Muscle layer of duodenum (tissue), 2 donors: ENCODE data around the gene CREG2.

Source experiments
- H3K27ac ChIP-seq: one replicate; pipeline ENCODE4 v1.7.0; 2013; ENCODE audit warnings: mild to moderate bottlenecking, low read length
- H3K27me3 ChIP-seq: one replicate; pipeline ENCODE4 v1.7.0; 2013; ENCODE audit warnings: low read depth, mild to moderate bottlenecking, control low read depth, low read length
- H3K36me3 ChIP-seq, 2 donors: one replicate each; pipeline ENCODE4 v1.7.0; 2013; ENCODE audit warnings: low read length in 2 of 2, control low read depth in 1 of 2, mild to moderate bottlenecking in 1 of 2; ENCODE audit not compliant: insufficient read depth in 2 of 2, control insufficient read depth in 1 of 2
- H3K4me1 ChIP-seq, 2 donors: one replicate each; pipeline ENCODE4 v1.7.0; 2013; ENCODE audit warnings: low read length in 2 of 2, mild to moderate bottlenecking in 2 of 2, control low read depth in 1 of 2, moderate library complexity in 1 of 2; ENCODE audit not compliant: insufficient read depth in 2 of 2, control insufficient read depth in 1 of 2
- H3K4me3 ChIP-seq, 2 donors: one replicate each; pipeline ENCODE4 v1.7.0; 2013; ENCODE audit warnings: low read length in 2 of 2, low read depth in 1 of 2, mild to moderate bottlenecking in 1 of 2
- H3K9me3 ChIP-seq, 2 donors: one replicate each; pipeline ENCODE4 v1.7.0; 2013; ENCODE audit warnings: low read length in 2 of 2, control low read depth in 1 of 2, mild to moderate bottlenecking in 1 of 2; ENCODE audit not compliant: control insufficient read depth in 1 of 2
- donor health status: healthy.

Gene CREG2

DNA sequence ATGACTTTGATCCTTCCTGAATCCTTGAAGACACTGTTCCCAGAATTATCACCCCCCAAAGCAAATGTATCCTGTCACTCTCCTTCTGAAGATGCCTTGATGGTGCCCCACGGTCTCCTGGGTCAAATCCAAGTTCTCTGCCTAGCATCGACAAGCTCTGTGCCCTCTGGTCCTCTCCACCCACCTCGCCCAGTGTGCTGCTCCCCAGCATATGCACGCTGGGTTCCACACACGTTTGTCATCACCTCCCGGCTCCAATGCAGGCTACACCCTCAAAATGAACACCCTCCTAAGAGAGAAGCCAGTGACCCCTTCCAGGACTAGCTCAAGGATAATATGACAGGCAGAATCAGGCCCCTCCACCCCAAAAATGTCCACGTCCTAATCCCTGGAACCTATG lies 39.5 kb upstream of the CREG2 start:
- H3K9me3 ChIP-seq = no peaks in the 10 kb centered on the region
- no peaks in the 10 kb centered on the region for H3K4me1 ChIP-seq
- H3K27ac ChIP-seq = no peak overlapping the region
- H3K36me3 ChIP-seq = no peaks in the 10 kb centered on the region
- no peak overlapping the region for H3K4me3 ChIP-seq
- H3K27me3 ChIP-seq = no peaks in the 10 kb centered on the region

DNA sequence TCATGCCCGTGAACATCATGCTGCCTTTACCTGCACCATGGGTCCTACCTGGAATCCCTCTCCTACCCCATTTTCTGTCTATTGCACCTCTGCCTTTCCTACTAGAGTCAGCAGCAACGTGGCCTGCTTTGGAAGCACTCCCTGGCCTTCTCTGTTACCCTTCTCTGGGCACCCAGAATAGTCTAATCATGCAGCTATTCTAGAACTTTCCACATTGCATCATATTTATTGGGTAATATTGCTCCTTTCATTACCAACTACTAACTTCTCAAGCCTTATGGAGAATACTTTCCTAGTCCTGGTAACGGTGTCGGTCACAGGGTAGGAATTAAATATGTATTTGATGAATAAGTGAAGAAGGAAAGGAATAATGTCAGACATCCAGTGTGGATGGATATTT lies 33.3 kb upstream of the CREG2 start:
- H3K27ac ChIP-seq = no peak overlapping the region
- H3K9me3 ChIP-seq = no peaks in the 10 kb centered on the region
- H3K4me1 ChIP-seq = no peaks in the 10 kb centered on the region
- H3K36me3 ChIP-seq = no peaks in the 10 kb centered on the region
- no peak overlapping the region for H3K4me3 ChIP-seq
- H3K27me3 ChIP-seq = no peaks in the 10 kb centered on the region

DNA sequence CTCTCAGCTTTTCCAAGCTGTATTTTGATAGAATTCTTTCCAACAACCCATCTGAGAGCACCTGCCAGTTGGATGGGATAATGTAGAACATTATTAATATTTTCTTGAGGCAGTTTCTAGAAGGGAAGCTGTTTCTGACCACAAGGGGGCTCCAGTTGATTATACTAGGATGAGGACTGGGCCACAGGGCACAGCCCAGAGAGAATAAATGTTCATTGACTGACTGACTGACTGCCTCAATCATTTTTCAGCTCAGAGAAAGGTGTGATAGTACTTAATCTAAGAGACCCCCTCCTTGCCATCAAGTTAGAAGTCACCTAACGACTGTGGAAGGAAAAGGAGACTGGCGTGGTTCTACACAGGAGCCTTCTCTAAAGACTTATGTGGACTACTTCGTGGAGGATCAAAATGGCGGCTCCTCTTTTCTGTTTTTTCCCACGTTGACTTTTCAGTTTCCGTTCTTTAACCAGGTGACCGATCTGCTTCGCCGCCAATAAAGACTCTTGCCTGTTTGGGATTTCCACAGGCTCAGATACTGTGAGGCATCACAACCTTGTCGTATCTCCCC lies 31.9 kb upstream of the CREG2 start:
- Histone ChIP-seq H3K9me3 (no peaks in the 10 kb centered on the region), H3K27ac (no peak overlapping the region), H3K4me1 (no peaks in the 10 kb centered on the region), H3K36me3 (no peaks in the 10 kb centered on the region), H3K4me3 (no peak overlapping the region), H3K27me3 (no peaks in the 10 kb centered on the region)

DNA sequence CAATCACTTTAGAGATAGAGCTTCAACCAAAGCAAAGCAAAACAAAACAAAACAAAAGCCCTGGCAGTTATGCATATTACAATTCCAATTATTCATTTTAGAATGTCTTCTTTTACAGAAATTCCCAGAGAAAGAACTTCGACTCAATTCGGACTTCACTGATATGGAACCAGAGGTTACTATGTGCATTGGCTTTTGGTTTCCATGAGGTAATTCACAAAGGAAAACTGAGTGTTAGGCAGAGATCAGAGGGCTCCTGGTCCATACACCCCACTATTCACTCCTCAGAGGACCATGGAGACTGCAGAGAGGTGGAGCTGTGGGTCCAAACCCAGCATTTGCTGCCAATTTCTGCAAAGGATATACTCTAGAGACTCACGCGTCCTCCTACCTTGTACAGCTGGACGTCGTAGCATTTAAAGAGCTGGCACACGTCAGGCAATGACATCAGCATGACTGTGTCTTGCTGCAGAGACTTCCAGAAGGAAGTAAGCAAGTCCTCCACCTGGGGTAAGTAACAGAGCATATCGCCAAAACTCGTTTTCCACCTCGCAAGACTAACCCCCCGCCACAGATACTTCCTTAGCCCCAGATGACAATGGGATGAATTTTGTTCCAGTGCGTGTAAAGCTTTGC lies 31.3 kb upstream of the CREG2 start:
- H3K9me3 ChIP-seq = no peaks in the 10 kb centered on the region
- no peaks in the 10 kb centered on the region for H3K27me3 ChIP-seq
- H3K4me3 ChIP-seq = no peak overlapping the region
- H3K4me1 ChIP-seq = no peaks in the 10 kb centered on the region
- no peak overlapping the region for H3K27ac ChIP-seq
- H3K36me3 ChIP-seq = no peaks in the 10 kb centered on the region

DNA sequence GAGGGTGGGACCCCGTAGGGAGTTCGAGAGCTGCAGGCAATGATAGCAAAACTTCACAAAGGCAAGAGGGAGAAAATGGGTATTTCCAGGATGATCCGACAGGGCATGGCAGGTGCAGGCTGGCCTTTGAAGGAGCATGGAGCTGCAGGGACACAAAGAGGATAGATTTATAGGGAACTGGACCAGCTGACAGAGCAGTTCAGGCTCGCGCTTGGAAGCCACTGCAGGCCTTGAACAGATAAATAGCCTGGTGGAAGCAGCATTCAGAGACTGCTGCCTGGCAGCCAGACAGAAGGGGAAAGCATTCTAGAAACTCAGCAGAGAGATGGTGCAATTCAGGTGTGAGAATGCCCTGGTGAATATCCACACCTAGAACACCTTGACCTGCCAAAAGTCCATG lies 29.3 kb upstream of the CREG2 start:
- Histone ChIP-seq H3K27ac (no peak overlapping the region), H3K4me1 (no peaks in the 10 kb centered on the region), H3K36me3 (no peaks in the 10 kb centered on the region), H3K4me3 (no peak overlapping the region), H3K9me3 (no peaks in the 10 kb centered on the region), H3K27me3 (no peaks in the 10 kb centered on the region)

DNA sequence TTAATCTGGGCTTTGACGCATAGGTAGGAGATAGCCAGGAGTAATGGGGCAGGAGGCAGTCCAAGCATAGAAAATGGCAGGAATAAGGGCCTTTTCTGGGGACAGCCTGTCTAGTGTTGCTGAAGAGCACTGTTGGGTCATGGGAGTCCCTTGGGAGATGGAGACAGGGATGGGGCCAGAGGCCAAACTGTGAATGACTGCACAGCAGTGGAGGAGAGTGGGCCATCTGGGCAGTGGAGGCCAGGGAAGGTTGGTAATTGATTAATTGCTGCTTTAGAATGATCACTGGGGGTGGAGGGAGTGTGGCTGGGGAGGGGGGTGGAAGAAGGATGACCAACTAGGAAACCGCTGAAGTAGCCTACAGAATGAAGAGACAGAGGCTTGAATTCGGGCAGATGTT lies 28.6 kb upstream of the CREG2 start:
- no peaks in the 10 kb centered on the region for H3K27me3 ChIP-seq
- no peaks in the 10 kb centered on the region for H3K9me3 ChIP-seq
- H3K27ac ChIP-seq = no peak overlapping the region
- no peaks in the 10 kb centered on the region for H3K36me3 ChIP-seq
- no peak overlapping the region for H3K4me3 ChIP-seq
- H3K4me1 ChIP-seq = no peaks in the 10 kb centered on the region

DNA sequence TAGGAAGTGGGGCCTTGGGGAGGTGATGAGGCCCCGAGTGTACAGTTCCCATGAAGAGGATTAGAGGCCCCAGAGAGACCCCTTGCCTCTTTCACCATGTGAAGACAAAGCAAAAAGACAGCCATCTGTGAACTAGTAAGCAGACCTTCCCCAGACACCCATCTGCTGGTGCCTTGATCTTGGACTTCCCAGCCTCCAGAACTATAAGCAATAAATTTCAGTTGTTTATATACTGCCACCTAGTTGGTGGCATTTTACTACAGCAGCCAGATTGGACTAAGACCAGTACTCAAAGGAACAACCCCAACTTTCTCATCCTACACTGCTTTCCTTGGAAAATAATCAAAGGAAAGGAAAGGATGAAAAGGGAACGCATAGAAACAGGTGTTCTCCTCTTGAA lies 27.9 kb upstream of the CREG2 start:
- Histone ChIP-seq H3K36me3 (no peaks in the 10 kb centered on the region), H3K27me3 (no peaks in the 10 kb centered on the region), H3K27ac (no peak overlapping the region), H3K4me1 (no peaks in the 10 kb centered on the region), H3K9me3 (no peaks in the 10 kb centered on the region), H3K4me3 (no peak overlapping the region)

DNA sequence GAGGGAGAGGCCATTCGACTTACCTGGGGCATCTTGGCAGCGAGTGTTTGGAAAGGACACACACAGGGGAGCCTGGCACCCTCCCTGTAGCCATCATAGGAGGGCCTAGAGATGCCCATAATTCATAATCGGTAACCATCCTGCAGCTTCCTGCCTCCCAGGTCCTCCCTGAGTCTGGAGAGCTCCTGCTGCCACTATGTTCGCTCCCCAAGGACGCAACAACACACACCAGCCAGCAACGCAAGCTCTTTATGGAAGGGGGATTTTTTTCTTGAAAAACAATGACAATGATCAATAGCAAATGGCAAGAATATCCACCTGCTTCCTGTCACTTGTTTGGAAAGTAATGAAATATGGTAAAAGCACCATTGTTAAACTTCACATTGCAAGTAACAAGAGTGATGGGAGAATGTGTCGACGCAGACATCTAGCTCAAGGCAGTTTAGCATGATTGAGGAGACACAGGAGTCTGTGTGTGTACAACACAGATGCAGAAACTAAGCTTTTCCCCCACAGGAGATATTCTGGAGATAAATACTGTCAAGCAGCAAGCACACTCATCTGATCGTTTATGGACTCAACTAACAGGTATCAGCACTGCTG lies 24.9 kb upstream of the CREG2 start:
- Histone ChIP-seq H3K4me1 (no peaks in the 10 kb centered on the region), H3K27ac (no peak overlapping the region), H3K4me3 (no peak overlapping the region), H3K27me3 (no peaks in the 10 kb centered on the region), H3K36me3 (no peaks in the 10 kb centered on the region), H3K9me3 (no peaks in the 10 kb centered on the region)

DNA sequence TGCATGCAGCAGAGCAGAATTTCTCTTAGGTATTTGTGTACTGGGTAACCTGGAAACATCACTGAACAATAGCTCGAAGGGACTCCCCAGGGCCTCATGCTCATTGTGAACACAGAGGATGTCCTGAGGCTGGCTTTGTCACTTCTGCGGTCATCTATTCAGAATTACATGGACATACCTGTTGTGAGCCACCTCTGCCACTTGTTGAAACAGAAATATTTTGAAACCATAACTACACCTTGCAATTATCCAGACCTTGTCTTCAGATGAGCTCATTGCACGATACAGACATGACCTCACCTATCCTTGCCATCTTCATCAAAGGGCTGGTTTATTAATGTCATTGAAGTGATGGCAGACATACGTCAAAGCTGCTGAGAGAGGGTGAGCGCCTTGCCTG lies 23.4 kb upstream of the CREG2 start:
- H3K4me3 ChIP-seq = no peak overlapping the region
- H3K9me3 ChIP-seq = no peaks in the 10 kb centered on the region
- no peak overlapping the region for H3K27ac ChIP-seq
- no peaks in the 10 kb centered on the region for H3K4me1 ChIP-seq
- no peaks in the 10 kb centered on the region for H3K27me3 ChIP-seq
- no peaks in the 10 kb centered on the region for H3K36me3 ChIP-seq

DNA sequence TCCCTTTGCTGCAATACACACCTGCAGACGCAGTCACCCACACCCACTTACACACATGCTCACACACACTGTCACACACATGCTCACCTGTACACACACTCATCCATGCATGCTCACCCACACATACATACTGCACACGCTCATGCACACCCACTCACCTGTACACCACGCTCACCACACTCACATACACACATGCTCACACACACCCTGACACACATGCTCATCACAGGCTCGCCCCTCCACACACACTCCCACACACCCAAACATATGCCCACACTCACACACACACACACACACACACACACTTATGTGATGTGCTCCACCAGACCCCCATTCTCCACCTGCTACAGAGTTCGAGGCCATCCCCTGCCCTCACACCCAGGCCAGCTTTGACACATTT lies 22.8 kb upstream of the CREG2 start:
- Histone ChIP-seq H3K27ac (no peak overlapping the region), H3K4me3 (no peak overlapping the region), H3K27me3 (no peaks in the 10 kb centered on the region), H3K36me3 (no peaks in the 10 kb centered on the region), H3K9me3 (no peaks in the 10 kb centered on the region), H3K4me1 (no peaks in the 10 kb centered on the region)

DNA sequence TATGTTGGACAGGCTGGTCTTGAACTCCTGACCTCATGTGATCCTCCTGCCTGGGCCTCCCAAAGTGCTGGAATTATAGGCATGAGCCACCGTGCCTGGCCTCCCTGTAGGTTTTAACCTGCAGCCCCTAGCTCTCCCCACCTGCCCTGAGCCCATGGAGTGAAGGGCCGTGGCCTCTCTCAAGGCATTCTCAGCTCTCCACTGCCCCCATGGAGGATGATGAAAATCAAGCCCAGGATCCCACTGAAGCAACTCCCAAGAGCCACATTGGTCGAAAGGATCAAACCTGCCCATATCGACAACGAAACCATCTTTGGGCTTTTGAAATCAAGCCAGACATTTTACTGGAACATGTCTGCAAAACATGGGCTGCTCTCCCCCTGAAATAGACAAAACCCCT lies 22.4 kb upstream of the CREG2 start:
- H3K36me3 ChIP-seq = no peaks in the 10 kb centered on the region
- no peaks in the 10 kb centered on the region for H3K4me1 ChIP-seq
- no peak overlapping the region for H3K27ac ChIP-seq
- no peaks in the 10 kb centered on the region for H3K27me3 ChIP-seq
- H3K9me3 ChIP-seq = no peaks in the 10 kb centered on the region
- H3K4me3 ChIP-seq = no peak overlapping the region

DNA sequence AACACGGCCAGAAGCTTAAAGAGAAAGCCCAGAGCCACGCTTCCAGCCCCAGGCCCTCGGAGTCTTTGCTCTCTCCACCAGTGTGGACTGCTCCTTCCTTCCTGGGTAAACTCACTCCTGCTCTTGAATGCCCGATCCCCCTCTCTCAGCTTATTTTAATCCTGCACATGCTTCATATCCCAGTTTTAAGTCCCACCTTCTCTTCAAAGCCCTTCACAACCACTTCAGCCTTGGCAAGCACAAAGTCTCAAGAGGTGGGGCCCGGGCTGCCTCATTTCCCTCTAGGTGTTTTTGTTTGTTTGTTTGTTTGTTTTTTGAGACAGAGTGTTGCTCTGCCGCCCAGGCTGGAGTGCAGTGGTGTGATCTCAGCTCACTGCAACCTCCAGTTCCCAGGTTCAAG lies 21.6 kb upstream of the CREG2 start:
- no peaks in the 10 kb centered on the region for H3K36me3 ChIP-seq
- H3K4me1 ChIP-seq = no peaks in the 10 kb centered on the region
- H3K27ac ChIP-seq = no peak overlapping the region
- no peak overlapping the region for H3K4me3 ChIP-seq
- H3K27me3 ChIP-seq = no peaks in the 10 kb centered on the region
- H3K9me3 ChIP-seq = no peaks in the 10 kb centered on the region
